GM23338 (cell line): ENCODE results near the gene ZBTB7C.

Source experiments
- CREB1 ChIP-seq: fragments of 250-450 bp; sonication (Bioruptor Pico); IDR thresholded peaks from 2 replicates; pipeline ENCODE4 v1.5.0; 2020; ENCODE audit warnings: low read depth, mild to moderate bottlenecking, moderate library complexity
- CTCF ChIP-seq, 2 experiments: fragments of 200-600 bp in 1 of 2; sonication (generic) in 1 of 2; conservative IDR thresholded peaks; 2 replicates each; pipeline versions ENCODE4 v1.5.1 to v1.6.1; 2016 to 2017; ENCODE audit warnings: antibody characterized with exemption in 2 of 2, low read depth in 2 of 2, mild to moderate bottlenecking in 2 of 2, moderate library complexity in 1 of 2
- EZH2 ChIP-seq: fragments of 200-600 bp; sonication (generic); IDR thresholded peaks from one replicate; pipeline ENCODE4 v1.8.0; 2017; ENCODE audit warnings: antibody characterized with exemption, mild to moderate bottlenecking, low read depth; ENCODE audit not compliant: unreplicated experiment
- EZH2phosphoT487 ChIP-seq: fragments of 200-600 bp; sonication (generic); IDR thresholded peaks from one replicate; pipeline ENCODE4 v1.8.1; 2018; ENCODE audit warnings: antibody characterized with exemption; ENCODE audit not compliant: unreplicated experiment
- POLR2AphosphoS5 ChIP-seq: IDR thresholded peaks from 2 replicates; pipeline ENCODE4 v1.6.1; 2016; ENCODE audit warnings: antibody characterized with exemption, low read depth
- REST ChIP-seq: IDR thresholded peaks from one replicate; pipeline ENCODE4 v1.6.1; 2018; ENCODE audit warnings: antibody characterized with exemption; ENCODE audit not compliant: unreplicated experiment

- TF ChIP-seq EZH2 (no peak), CTCF (conservative IDR thresholded peaks at IDR 0.05; ENCODE audit: low read depth in 2 of 2) (no peak), POLR2AphosphoS5 (no peak), EZH2phosphoT487 (no peak), CREB1 (no peak), REST (no peak)
Measured at GRCh38 chr18:48256848-48257247, 152.3 kb downstream of the ZBTB7C start.
